Parathyroid adenoma (tissue), 2 donors: Measurements from ENCODE around the gene KIFC3.

Experiments
- H2AFZ ChIP-seq: fragments of 300-600 bp; sonication (generic); one replicate; pipeline ENCODE4 v1.7.0; 2017; ENCODE audit warnings: antibody characterized with exemption, mild to moderate bottlenecking
- H3K27ac ChIP-seq: fragments of 300-600 bp; sonication (generic); one replicate; pipeline ENCODE4 v1.7.0; 2017
- H3K27me3 ChIP-seq: fragments of 300-600 bp; sonication (generic); one replicate; pipeline ENCODE4 v1.7.0; 2017; ENCODE audit warnings: low read length; ENCODE audit not compliant: control insufficient read depth, insufficient read depth
- H3K36me3 ChIP-seq: fragments of 300-600 bp; sonication (generic); one replicate; pipeline ENCODE4 v1.7.0; 2017; ENCODE audit warnings: low read length; ENCODE audit not compliant: control insufficient read depth, insufficient read depth
- H3K4me1 ChIP-seq: fragments of 300-600 bp; sonication (generic); one replicate; pipeline ENCODE4 v1.7.0; 2017; ENCODE audit warnings: control low read depth
- H3K4me2 ChIP-seq: fragments of 300-600 bp; sonication (generic); one replicate; pipeline ENCODE4 v1.7.0; 2017; ENCODE audit warnings: low read length
- H3K4me3 ChIP-seq: fragments of 300-600 bp; sonication (generic); one replicate; pipeline ENCODE4 v1.7.0; 2017; ENCODE audit warnings: low read depth, low read length
- H3K79me2 ChIP-seq: fragments of 300-600 bp; sonication (generic); one replicate; pipeline ENCODE4 v1.7.0; 2017; ENCODE audit warnings: control low read depth
- H3K9ac ChIP-seq: fragments of 300-600 bp; sonication (generic); one replicate; pipeline ENCODE4 v1.7.0; 2017; ENCODE audit warnings: mild to moderate bottlenecking
- H3K9me3 ChIP-seq: fragments of 300-600 bp; sonication (generic); one replicate; pipeline ENCODE4 v1.7.0; 2017; ENCODE audit warnings: low read length; ENCODE audit not compliant: control insufficient read depth
- TF ChIP-seq, protein P1 (sequence below): fragments of 300-600 bp; sonication (generic); IDR thresholded peaks from one replicate; pipeline ENCODE4 v1.7.0; 2017; ENCODE audit warnings: antibody characterized with exemption, mild to moderate bottlenecking
- donor health status: primary hyperparathyroidism.

Gene KIFC3

DNA sequence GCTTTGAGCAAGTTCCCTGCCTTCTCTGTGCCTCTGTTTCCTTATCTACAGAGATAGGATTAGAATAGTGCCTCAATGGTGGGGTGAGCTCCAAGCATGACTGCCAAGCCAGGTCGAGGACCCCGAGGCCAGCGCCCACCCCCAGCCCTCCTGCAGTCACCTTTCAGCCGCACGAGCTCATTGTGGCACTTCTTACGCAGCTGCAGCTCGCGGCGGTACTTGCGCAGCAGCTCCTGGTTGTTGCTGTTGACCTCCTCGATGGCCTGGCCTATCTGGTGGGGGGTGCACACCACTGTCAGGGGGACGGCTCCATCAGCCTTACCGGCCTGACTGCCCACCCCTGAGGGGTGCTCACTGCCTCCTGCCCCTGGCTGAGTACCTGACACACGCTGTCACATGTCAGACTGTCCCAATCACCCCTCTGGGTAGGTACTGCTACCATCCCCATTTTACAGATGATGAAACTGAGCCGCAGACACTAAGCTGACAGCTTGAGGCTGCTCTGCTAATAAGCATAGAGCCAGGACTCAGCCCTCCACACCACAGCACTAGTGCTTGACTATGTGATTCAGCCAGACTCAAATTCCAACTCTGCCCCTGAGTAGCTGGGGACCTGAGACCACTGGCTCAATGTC lies 35.5 kb downstream of the KIFC3 start:
- Histone ChIP-seq H3K9me3 (no peaks in the 10 kb centered on the region), H3K9ac (no peak overlapping the region), H3K36me3 (no peaks in the 10 kb centered on the region), H3K27me3 (no peaks in the 10 kb centered on the region), H2AFZ (no peak overlapping the region), H3K4me3 (no peak overlapping the region), H3K79me2 (no peaks in the 10 kb centered on the region), H3K4me2 (no peak overlapping the region), H3K27ac (no peak overlapping the region), H3K4me1 (no peaks in the 10 kb centered on the region)
- TF ChIP-seq, protein P1, sequence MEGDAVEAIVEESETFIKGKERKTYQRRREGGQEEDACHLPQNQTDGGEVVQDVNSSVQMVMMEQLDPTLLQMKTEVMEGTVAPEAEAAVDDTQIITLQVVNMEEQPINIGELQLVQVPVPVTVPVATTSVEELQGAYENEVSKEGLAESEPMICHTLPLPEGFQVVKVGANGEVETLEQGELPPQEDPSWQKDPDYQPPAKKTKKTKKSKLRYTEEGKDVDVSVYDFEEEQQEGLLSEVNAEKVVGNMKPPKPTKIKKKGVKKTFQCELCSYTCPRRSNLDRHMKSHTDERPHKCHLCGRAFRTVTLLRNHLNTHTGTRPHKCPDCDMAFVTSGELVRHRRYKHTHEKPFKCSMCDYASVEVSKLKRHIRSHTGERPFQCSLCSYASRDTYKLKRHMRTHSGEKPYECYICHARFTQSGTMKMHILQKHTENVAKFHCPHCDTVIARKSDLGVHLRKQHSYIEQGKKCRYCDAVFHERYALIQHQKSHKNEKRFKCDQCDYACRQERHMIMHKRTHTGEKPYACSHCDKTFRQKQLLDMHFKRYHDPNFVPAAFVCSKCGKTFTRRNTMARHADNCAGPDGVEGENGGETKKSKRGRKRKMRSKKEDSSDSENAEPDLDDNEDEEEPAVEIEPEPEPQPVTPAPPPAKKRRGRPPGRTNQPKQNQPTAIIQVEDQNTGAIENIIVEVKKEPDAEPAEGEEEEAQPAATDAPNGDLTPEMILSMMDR: no peak

DNA sequence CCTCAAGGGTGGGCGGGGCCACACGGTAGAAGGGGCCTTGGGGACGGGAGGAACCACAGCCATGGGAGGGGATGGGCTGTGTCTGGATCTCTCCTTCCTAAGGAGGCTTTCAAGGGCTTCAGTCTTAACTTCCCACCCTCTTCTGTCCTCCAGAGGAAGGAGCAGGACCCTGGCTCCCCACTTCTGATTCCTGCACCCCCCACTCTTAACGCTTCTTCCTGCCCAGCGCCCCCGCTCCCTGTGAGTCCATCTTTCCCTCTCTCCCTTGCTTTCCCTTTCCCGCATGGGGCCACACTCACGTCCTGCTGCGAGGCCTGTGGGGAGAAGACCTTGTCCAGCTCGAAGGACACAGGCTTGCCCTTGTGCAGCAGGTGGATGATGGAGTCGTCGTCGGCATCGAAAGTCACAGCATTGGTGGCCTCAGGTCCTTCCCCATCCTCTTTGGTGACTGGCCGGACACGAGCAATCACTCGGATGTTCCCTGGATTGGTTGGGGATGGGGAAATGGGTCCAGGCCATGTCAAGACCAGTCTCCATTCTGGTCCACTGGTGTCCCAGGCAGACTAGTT lies 37.0 kb downstream of the KIFC3 start:
- no peaks in the 10 kb centered on the region for H3K9me3 ChIP-seq

DNA sequence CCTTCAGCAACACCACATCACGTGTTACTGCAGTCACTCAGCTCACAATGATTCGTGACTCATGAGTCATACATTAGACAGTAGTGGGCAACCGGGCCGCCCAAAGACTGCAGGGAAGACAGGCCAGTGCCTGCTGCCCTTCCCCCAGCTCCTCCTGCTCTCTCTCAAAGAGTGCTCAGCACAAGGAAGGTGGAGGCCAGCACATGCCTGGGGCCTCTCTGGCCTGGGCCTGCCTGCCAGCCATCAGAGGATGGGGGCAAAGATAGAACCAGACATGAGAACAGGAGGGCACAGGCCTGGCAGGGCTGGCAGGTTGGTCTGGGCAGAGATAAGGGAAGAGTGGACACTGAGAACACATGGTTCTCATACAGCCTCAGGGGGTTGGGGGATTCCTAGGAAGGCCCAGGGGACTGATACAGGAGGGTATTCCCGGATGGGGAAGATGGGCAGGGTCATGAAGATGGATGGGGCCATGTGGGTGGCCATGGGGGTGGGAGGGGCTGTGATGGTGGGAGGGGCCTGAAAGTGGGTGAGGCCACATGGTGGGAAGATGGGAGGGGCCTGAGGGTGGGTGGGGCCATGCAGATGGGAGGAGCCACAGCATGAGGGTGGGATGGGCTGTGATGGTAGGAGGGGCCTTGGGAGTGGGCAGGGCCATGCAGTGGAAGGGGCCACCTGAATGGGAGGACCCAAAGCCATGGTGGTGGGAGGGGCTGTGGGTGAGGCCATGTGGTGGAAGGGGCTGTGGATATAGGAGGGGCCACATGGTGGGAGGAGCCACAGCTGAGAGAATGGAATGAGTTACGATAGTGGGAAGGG lies 37.7 kb downstream of the KIFC3 start:
- Histone ChIP-seq H3K4me1 (no peaks in the 10 kb centered on the region), H3K9ac (no peak overlapping the region), H3K27me3 (no peaks in the 10 kb centered on the region), H3K36me3 (no peaks in the 10 kb centered on the region), H2AFZ (no peak overlapping the region), H3K79me2 (no peaks in the 10 kb centered on the region), H3K9me3 (no peaks in the 10 kb centered on the region), H3K4me2 (no peak overlapping the region), H3K4me3 (no peak overlapping the region), H3K27ac (no peak overlapping the region)
- TF ChIP-seq, protein P1: no peak

More for the DNA sequence above, 37.0 kb downstream of the KIFC3 start:
- no peak overlapping the region for H3K27ac ChIP-seq
- TF ChIP-seq, protein P1: no peak
- H3K36me3 ChIP-seq: no peaks in the 10 kb centered on the region
- H3K27me3 ChIP-seq: no peaks in the 10 kb centered on the region
- no peak overlapping the region for H3K9ac ChIP-seq
- no peak overlapping the region for H2AFZ ChIP-seq
- H3K79me2 ChIP-seq: no peaks in the 10 kb centered on the region
- no peak overlapping the region for H3K4me2 ChIP-seq
- H3K4me3 ChIP-seq: no peak overlapping the region
- H3K4me1 ChIP-seq: no peaks in the 10 kb centered on the region

DNA sequence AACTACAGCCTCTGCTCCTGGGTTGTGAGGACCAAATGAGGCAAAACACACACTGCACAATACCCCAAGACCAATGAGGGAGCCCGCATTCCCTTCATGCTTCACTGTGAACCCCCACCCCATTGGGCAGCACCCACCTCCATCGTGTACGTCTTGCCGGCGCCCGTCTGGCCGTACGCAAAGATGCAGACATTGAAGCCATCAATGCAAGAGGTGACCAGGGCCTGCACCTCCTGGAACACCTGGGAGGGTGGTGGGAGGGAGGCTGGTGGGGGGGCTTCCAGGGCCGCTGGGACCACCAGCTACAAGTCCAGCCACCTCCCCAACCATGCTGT lies 38.3 kb downstream of the KIFC3 start:
- H3K27ac ChIP-seq: no peak overlapping the region

More for the DNA sequence above, 38.3 kb downstream of the KIFC3 start:
- H3K4me2 ChIP-seq: no peak overlapping the region
- no peak overlapping the region for H3K4me3 ChIP-seq
- H3K36me3 ChIP-seq: no peaks in the 10 kb centered on the region
- no peak overlapping the region for H3K9ac ChIP-seq
- no peak overlapping the region for H2AFZ ChIP-seq
- H3K27me3 ChIP-seq: no peaks in the 10 kb centered on the region
- H3K4me1 ChIP-seq: no peaks in the 10 kb centered on the region
- TF ChIP-seq, protein P1: no peak
- no peaks in the 10 kb centered on the region for H3K79me2 ChIP-seq
- H3K9me3 ChIP-seq: no peaks in the 10 kb centered on the region
